AG09309 (cell line): ENCODE results near the gene CLEC20A.

Experiments
- DNase-seq: peaks from one replicate; pipeline ENCODE4 v3.0.0-alpha.2; 2010; ENCODE audit warnings: low read depth
- H3K4me3 ChIP-seq: 2 replicates; pipeline ENCODE4 v1.5.1; 2011; ENCODE audit warnings: mild to moderate bottlenecking, low read depth, low read length, moderate library complexity; ENCODE audit not compliant: control insufficient read depth
- CTCF ChIP-seq: IDR thresholded peaks from 2 replicates; pipeline ENCODE4 v1.5.1; 2011; ENCODE audit warnings: mild to moderate bottlenecking, low read depth, low read length, inconsistent platforms; ENCODE audit not compliant: insufficient read depth, control insufficient read depth; ENCODE audit errors: missing control alignments

Gene CLEC20A

GRCh38 chr1:178495158-178495557 lies 1.6 kb downstream of the CLEC20A start:
- DNase-seq: no peak
- TF ChIP-seq CTCF: no peak
- H3K4me3 ChIP-seq: no peak overlapping the region

GRCh38 chr1:178494569-178494971 lies 2.2 kb downstream of the CLEC20A start:
- no peak overlapping the region for H3K4me3 ChIP-seq
- DNase-seq: no peak
- TF ChIP-seq CTCF: no peak

GRCh38 chr1:178493301-178493741 lies 3.4 kb downstream of the CLEC20A start:
- no peak for DNase-seq
- H3K4me3 ChIP-seq: no peak overlapping the region
- TF ChIP-seq CTCF: no peak

- DNase-seq: no peak
- no peak for TF ChIP-seq CTCF
- H3K4me3 ChIP-seq: no peak overlapping the region
Observed at GRCh38 chr1:178492341-178492740, 4.4 kb downstream of the CLEC20A start.

- no peak for DNase-seq
- H3K4me3 ChIP-seq: no peak overlapping the region
- no peak for TF ChIP-seq CTCF
Observed at GRCh38 chr1:178491721-178492120, 5.0 kb downstream of the CLEC20A start.

GRCh38 chr1:178490967-178491366 lies 5.8 kb downstream of the CLEC20A start:
- no peak for DNase-seq
- TF ChIP-seq CTCF: no peak

GRCh38 chr1:178490136-178490535 lies 6.6 kb downstream of the CLEC20A start:
- no peak for DNase-seq
- no peak for TF ChIP-seq CTCF
- no peak overlapping the region for H3K4me3 ChIP-seq

More at GRCh38 chr1:178490967-178491366, 5.8 kb downstream of the CLEC20A start:
- H3K4me3 ChIP-seq: no peak overlapping the region
